Right hindlimb (tissue), 1 donor: ENCODE results near the gene RGS7.
"Not testable (repeated sequence)": the region's sequence is repeated elsewhere in the genome, so short reads cannot be mapped to it uniquely, and the experiment has no call there.

Experiments used
- DNase-seq: peaks from one replicate; pipeline ENCODE4 v3.0.0-alpha.2; 2018

Gene RGS7

GRCh38 chr1:240763095-240763494, 593.9 kb downstream of the RGS7 start:
- not testable (repeated sequence) for DNase-seq

- DNase-seq: not testable (repeated sequence)
Observed at GRCh38 chr1:240762471-240762987, 594.5 kb downstream of the RGS7 start.

- DNase-seq: not testable (repeated sequence)
Observed at GRCh38 chr1:240758777-240759176, 598.2 kb downstream of the RGS7 start.

- DNase-seq: no peak
Observed at GRCh38 chr1:240758296-240758695, 598.7 kb downstream of the RGS7 start.

- DNase-seq: no peak
Observed at GRCh38 chr1:240747907-240748306, 609.1 kb downstream of the RGS7 start.

GRCh38 chr1:240743705-240744104, 613.3 kb downstream of the RGS7 start:
- no peak for DNase-seq

GRCh38 chr1:240739754-240740153, 617.3 kb downstream of the RGS7 start:
- no peak for DNase-seq

GRCh38 chr1:240739139-240739538, 617.9 kb downstream of the RGS7 start:
- DNase-seq: no peak

- no peak for DNase-seq
Observed at GRCh38 chr1:240737766-240738265, 619.2 kb downstream of the RGS7 start.

GRCh38 chr1:240737298-240737697, 619.7 kb downstream of the RGS7 start:
- no peak for DNase-seq

- not testable (repeated sequence) for DNase-seq
Observed at GRCh38 chr1:240734705-240735104, 622.3 kb downstream of the RGS7 start.

GRCh38 chr1:240734001-240734400, 623.0 kb downstream of the RGS7 start:
- no peak for DNase-seq

GRCh38 chr1:240732390-240732789, 624.6 kb downstream of the RGS7 start:
- no peak for DNase-seq
